Neural cell (in vitro differentiated cells): Measurements from ENCODE around the gene SNRPE. TPM values are rescaled to one million over a fixed set of nuclear protein-coding genes. Genes with fewer than 3 reads are reported as not detected.

Source experiments
- H2AFZ ChIP-seq: fragments of 200-600, 300-800 bp; sonication (generic), shearing (Covaris generic); 2 replicates; pipeline ENCODE4 v1.6.0; 2014; ENCODE audit warnings: low read depth, mild to moderate bottlenecking, antibody characterized with exemption, low read length, moderate library complexity
- H3F3A ChIP-seq: fragments of 200-600 bp; shearing (Covaris generic); 2 replicates; pipeline ENCODE4 v1.6.1; 2016; ENCODE audit warnings: mild to moderate bottlenecking, moderate library complexity, mixed read lengths, antibody characterized with exemption, low read length; ENCODE audit not compliant: insufficient read depth, poor library complexity, severe bottlenecking
- H3K27ac ChIP-seq: fragments of 200-600, 300-800 bp; sonication (generic), shearing (Covaris generic); 2 replicates; pipeline ENCODE4 v1.5.1; 2014; ENCODE audit warnings: mild to moderate bottlenecking, low read length, moderate library complexity
- H3K27me3 ChIP-seq: fragments of 300-800, 200-600 bp; sonication (generic), shearing (Covaris generic); 2 replicates; pipeline ENCODE4 v1.6.0; 2014; ENCODE audit warnings: mild to moderate bottlenecking, low read depth, low read length, moderate library complexity; ENCODE audit not compliant: insufficient read depth
- H3K36me3 ChIP-seq: fragments of 300-800, 200-600 bp; sonication (generic), shearing (Covaris generic); 2 replicates; pipeline ENCODE4 v1.5.1; 2014; ENCODE audit warnings: mild to moderate bottlenecking, antibody characterized with exemption, low read length, moderate library complexity; ENCODE audit not compliant: insufficient read depth
- H3K4me2 ChIP-seq: fragments of 300-800, 200-600 bp; sonication (generic), shearing (Covaris generic); 2 replicates; pipeline ENCODE4 v1.6.0; 2014; ENCODE audit warnings: mild to moderate bottlenecking, low read length
- H3K4me3 ChIP-seq: fragments of 300-800, 200-600 bp; sonication (generic), shearing (Covaris generic); 2 replicates; pipeline ENCODE4 v1.5.1; 2014; ENCODE audit warnings: mild to moderate bottlenecking, low read length, moderate library complexity
- H3K79me2 ChIP-seq: fragments of 200-600 bp; shearing (Covaris generic); replicated peaks from 2 replicates; pipeline ENCODE4 v1.6.0; 2014; ENCODE audit warnings: mild to moderate bottlenecking, low read length, moderate library complexity; ENCODE audit not compliant: insufficient read depth
- H3K9ac ChIP-seq: fragments of 300-800, 200-600 bp; sonication (generic), shearing (Covaris generic); 2 replicates; pipeline ENCODE4 v1.6.1; 2016; ENCODE audit warnings: mild to moderate bottlenecking, low read length, mixed read lengths
- H3K9me2 ChIP-seq: fragments of 200-600 bp; shearing (Covaris generic); 2 replicates; pipeline ENCODE4 v1.6.1; 2016; ENCODE audit warnings: mild to moderate bottlenecking, low read length, mixed read lengths; ENCODE audit not compliant: insufficient read depth
- H3K9me3 ChIP-seq: fragments of 200-600, 300-800 bp; sonication (generic), shearing (Covaris generic); 2 replicates; pipeline ENCODE4 v1.6.1; 2016; ENCODE audit warnings: mild to moderate bottlenecking, mixed run types, low read length, moderate library complexity, mixed read lengths
- H4K20me1 ChIP-seq: fragments of 200-600 bp; shearing (Covaris generic); 2 replicates; pipeline ENCODE4 v1.6.1; 2016; ENCODE audit warnings: mild to moderate bottlenecking, mixed run types; ENCODE audit not compliant: insufficient read depth
- EP300 ChIP-seq: fragments of 450-650 bp; conservative IDR thresholded peaks from 2 replicates; pipeline ENCODE4 v1.6.1; 2014; ENCODE audit warnings: antibody characterized with exemption, mild to moderate bottlenecking, moderate library complexity; ENCODE audit not compliant: poor library complexity, severe bottlenecking
- EZH2 ChIP-seq: fragments of 200-600, 300-800 bp; shearing (Covaris generic), sonication (generic); IDR thresholded peaks from 2 replicates; pipeline ENCODE4 v1.6.1; 2014; ENCODE audit warnings: antibody characterized with exemption, low read length, borderline replicate concordance, mild to moderate bottlenecking; ENCODE audit not compliant: insufficient read depth, poor library complexity, severe bottlenecking
- MXI1 ChIP-seq: fragments of 450-650 bp; conservative IDR thresholded peaks from 2 replicates; pipeline ENCODE4 v1.6.1; 2014; ENCODE audit warnings: antibody characterized with exemption, mild to moderate bottlenecking; ENCODE audit not compliant: poor library complexity, severe bottlenecking
- POLR2AphosphoS5 ChIP-seq: IDR thresholded peaks from 2 replicates; pipeline ENCODE4 v1.6.1; 2012
- RAD21 ChIP-seq: fragments of 450-650 bp; conservative IDR thresholded peaks from 2 replicates; pipeline ENCODE4 v1.6.1; 2014; ENCODE audit warnings: antibody characterized with exemption, mild to moderate bottlenecking, moderate library complexity
- SMC3 ChIP-seq: fragments of 450-650 bp; conservative IDR thresholded peaks from 2 replicates; pipeline ENCODE4 v1.6.1; 2014; ENCODE audit warnings: antibody characterized with exemption, mild to moderate bottlenecking, moderate library complexity; ENCODE audit not compliant: poor library complexity
- TAF1 ChIP-seq: IDR thresholded peaks from 2 replicates; pipeline ENCODE4 v1.6.1; 2012; ENCODE audit warnings: low read depth
- polyA plus RNA-seq: library from polyadenylated mRNA; depleted of rRNA; stranded (reverse); fragments of >200 nt; gene quantifications from 2 replicates; pipeline ENCODE4 v1.2.3, GENCODE V29; 2014
- TF ChIP-seq, protein P1 (sequence below): fragments of 450-650 bp; IDR thresholded peaks from 2 replicates; pipeline ENCODE4 v1.5.1; 2014; ENCODE audit warnings: antibody characterized with exemption, mild to moderate bottlenecking, moderate library complexity; ENCODE audit not compliant: poor library complexity, severe bottlenecking
- TF ChIP-seq, protein P2 (sequence below): IDR thresholded peaks from 2 replicates; pipeline ENCODE4 v1.6.1; 2012; ENCODE audit warnings: borderline replicate concordance

The SNRPE gene
- polyA plus RNA-seq, 1 donor from 2014 or later: 373 TPM

DNA sequence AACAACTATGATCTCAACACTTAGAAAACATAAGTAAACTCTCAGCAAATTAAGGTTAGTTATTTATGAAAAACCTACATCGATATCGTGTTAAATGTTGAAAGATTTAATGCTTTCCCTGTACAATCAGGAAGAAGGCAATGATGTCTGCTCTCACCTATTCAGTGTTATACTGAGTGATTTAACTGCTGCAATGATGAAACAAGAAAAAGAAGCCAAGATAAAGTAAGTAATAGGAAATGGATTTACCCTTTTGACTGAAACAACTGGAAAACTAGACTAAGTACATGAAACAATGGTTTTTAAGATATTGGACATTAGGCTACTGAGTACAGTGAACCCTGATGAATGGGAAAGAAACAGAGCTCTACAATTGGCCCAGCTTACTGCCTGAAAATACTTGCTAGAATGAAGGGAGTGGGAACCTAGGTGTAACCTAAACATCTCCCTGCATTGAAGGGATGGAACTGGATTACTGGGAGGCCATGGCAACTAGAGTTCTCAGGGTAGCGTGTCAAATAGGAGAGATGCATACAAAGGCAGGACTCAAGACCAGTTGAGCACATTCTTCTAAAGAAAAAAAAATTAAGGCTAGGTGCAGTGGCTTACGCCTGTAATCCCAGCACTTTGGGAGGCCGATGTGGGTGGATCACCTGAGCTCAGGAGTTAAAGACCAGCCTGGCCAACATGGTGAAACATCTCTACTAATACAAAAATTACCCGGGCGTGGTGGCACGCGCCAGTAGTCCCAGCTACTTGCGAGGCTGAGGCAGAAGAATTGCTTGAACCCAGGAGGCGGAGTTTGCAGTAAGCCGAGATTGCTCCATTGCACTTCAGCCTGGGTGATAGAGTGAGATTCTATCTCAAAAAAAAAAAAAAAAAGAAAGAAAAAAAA lies 37.3 kb downstream of the SNRPE start:
- Histone ChIP-seq H3K9me2 (no peaks in the 10 kb centered on the region), H2AFZ (no peak overlapping the region), H3K36me3 (no peaks in the 10 kb centered on the region), H3F3A (no peaks in the 10 kb centered on the region), H3K4me2 (no peak overlapping the region), H3K9ac (no peak overlapping the region), H3K27ac (no peak overlapping the region), H3K79me2 (no peaks in the 10 kb centered on the region), H3K4me3 (no peak overlapping the region), H4K20me1 (no peaks in the 10 kb centered on the region), H3K9me3 (no peaks in the 10 kb centered on the region), H3K27me3 (no peaks in the 10 kb centered on the region)
- TF ChIP-seq SMC3 (no peak), EZH2 (no peak), RAD21 (no peak), MXI1 (no peak), EP300 (no peak), POLR2AphosphoS5 (no peak)
- TF ChIP-seq, protein P1, sequence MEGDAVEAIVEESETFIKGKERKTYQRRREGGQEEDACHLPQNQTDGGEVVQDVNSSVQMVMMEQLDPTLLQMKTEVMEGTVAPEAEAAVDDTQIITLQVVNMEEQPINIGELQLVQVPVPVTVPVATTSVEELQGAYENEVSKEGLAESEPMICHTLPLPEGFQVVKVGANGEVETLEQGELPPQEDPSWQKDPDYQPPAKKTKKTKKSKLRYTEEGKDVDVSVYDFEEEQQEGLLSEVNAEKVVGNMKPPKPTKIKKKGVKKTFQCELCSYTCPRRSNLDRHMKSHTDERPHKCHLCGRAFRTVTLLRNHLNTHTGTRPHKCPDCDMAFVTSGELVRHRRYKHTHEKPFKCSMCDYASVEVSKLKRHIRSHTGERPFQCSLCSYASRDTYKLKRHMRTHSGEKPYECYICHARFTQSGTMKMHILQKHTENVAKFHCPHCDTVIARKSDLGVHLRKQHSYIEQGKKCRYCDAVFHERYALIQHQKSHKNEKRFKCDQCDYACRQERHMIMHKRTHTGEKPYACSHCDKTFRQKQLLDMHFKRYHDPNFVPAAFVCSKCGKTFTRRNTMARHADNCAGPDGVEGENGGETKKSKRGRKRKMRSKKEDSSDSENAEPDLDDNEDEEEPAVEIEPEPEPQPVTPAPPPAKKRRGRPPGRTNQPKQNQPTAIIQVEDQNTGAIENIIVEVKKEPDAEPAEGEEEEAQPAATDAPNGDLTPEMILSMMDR: no peak
- TF ChIP-seq, protein P2, sequence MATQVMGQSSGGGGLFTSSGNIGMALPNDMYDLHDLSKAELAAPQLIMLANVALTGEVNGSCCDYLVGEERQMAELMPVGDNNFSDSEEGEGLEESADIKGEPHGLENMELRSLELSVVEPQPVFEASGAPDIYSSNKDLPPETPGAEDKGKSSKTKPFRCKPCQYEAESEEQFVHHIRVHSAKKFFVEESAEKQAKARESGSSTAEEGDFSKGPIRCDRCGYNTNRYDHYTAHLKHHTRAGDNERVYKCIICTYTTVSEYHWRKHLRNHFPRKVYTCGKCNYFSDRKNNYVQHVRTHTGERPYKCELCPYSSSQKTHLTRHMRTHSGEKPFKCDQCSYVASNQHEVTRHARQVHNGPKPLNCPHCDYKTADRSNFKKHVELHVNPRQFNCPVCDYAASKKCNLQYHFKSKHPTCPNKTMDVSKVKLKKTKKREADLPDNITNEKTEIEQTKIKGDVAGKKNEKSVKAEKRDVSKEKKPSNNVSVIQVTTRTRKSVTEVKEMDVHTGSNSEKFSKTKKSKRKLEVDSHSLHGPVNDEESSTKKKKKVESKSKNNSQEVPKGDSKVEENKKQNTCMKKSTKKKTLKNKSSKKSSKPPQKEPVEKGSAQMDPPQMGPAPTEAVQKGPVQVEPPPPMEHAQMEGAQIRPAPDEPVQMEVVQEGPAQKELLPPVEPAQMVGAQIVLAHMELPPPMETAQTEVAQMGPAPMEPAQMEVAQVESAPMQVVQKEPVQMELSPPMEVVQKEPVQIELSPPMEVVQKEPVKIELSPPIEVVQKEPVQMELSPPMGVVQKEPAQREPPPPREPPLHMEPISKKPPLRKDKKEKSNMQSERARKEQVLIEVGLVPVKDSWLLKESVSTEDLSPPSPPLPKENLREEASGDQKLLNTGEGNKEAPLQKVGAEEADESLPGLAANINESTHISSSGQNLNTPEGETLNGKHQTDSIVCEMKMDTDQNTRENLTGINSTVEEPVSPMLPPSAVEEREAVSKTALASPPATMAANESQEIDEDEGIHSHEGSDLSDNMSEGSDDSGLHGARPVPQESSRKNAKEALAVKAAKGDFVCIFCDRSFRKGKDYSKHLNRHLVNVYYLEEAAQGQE: no peak

DNA sequence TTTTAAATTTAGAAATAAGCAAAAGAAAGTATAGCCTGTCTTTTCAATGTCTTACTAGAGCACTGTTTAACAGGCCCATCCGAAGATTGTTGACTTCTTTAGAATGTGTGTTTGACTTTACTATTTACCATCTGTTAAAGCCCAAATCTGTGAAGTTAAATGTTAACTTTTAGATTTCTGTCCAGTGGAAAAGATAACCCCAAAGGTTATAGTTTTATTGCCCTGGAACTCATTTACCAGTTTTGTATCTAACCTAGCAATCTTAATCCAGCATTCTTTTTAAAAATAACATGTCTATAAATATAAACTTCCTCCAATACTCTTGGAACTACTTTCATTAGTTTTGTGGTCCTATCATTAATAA lies 37.9 kb downstream of the SNRPE start:
- H4K20me1 ChIP-seq: no peaks in the 10 kb centered on the region
- no peaks in the 10 kb centered on the region for H3K27me3 ChIP-seq
- H3K4me2 ChIP-seq: no peak overlapping the region
- no peak overlapping the region for H3K27ac ChIP-seq
- no peak overlapping the region for H3K9ac ChIP-seq
- no peak overlapping the region for H3K4me3 ChIP-seq
- no peaks in the 10 kb centered on the region for H3F3A ChIP-seq
- H2AFZ ChIP-seq: no peak overlapping the region
- no peaks in the 10 kb centered on the region for H3K36me3 ChIP-seq
- H3K9me2 ChIP-seq: no peaks in the 10 kb centered on the region
- H3K79me2 ChIP-seq: no peaks in the 10 kb centered on the region
- TF ChIP-seq SMC3: no peak
- no peak for TF ChIP-seq EP300
- TF ChIP-seq, protein P2: no peak
- TF ChIP-seq EZH2: no peak
- TF ChIP-seq RAD21: no peak
- TF ChIP-seq TAF1: no peak
- no peak for TF ChIP-seq MXI1
- TF ChIP-seq POLR2AphosphoS5: no peak
- TF ChIP-seq, protein P1: no peak
- H3K9me3 ChIP-seq: no peaks in the 10 kb centered on the region
